Measurements from ENCODE around the gene SMYD3. TPM values are rescaled to one million over a fixed set of nuclear protein-coding genes. Genes with fewer than 3 reads are reported as not detected.

Gene SMYD3
- polyA plus RNA-seq, 2 of the 4 experiments (the other 2 are of a cell fraction) = 18.2 to 35.2 TPM

DNA sequence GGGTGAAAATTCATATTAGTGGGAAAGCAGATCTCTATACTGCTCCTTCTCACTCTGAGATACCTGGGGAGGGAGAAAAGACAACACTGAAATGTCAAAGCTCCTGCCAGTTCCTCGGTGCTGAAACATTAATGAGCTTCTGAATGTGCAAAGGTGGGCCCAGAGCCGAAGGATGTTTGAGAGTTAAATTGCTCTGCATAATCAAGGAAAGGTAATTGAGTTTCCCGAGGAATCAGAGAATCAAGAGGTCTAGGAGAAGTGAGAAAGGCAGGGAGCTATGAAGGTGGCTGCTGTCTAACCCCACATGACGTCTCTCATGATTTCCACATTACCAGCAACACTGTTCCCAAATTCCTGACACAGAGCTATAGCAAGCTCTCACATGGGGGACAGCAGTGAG lies 346.7 kb downstream of the SMYD3 start:
- TF ChIP-seq POLR2A (IDR thresholded peaks at IDR 0.05; ENCODE audit: low read length) (no peak), NPAS2 (CRISPR knock-in tag; IDR thresholded peaks at IDR 0.05; ENCODE audit: borderline replicate concordance) (no peak), ZSCAN20 (CRISPR knock-in tag; IDR thresholded peaks at IDR 0.05) (no peak), FOSB (CRISPR knock-in tag; IDR thresholded peaks at IDR 0.05) (no peak), SREBF2 (IDR thresholded peaks at IDR 0.05) (no peak), HES2 (IDR thresholded peaks at IDR 0.05) (no peak), MAX (IDR thresholded peaks at IDR 0.05) (no peak), NFE2L2 (conservative IDR thresholded peaks at IDR 0.05; ENCODE audit: low read length) (no peak), RFX5 (IDR thresholded peaks at IDR 0.05) (no peak), HEYL (CRISPR knock-in tag; IDR thresholded peaks at IDR 0.05) (no peak), JUNB (IDR thresholded peaks at IDR 0.05) (no peak), RCOR1 (IDR thresholded peaks at IDR 0.05; ENCODE audit: low read depth, low read length) (no peak), ATOH8 (CRISPR knock-in tag; IDR thresholded peaks at IDR 0.05; ENCODE audit: low read depth) (no peak), SMC3 (IDR thresholded peaks at IDR 0.05) (no peak)
- TF ChIP-seq, protein P1, sequence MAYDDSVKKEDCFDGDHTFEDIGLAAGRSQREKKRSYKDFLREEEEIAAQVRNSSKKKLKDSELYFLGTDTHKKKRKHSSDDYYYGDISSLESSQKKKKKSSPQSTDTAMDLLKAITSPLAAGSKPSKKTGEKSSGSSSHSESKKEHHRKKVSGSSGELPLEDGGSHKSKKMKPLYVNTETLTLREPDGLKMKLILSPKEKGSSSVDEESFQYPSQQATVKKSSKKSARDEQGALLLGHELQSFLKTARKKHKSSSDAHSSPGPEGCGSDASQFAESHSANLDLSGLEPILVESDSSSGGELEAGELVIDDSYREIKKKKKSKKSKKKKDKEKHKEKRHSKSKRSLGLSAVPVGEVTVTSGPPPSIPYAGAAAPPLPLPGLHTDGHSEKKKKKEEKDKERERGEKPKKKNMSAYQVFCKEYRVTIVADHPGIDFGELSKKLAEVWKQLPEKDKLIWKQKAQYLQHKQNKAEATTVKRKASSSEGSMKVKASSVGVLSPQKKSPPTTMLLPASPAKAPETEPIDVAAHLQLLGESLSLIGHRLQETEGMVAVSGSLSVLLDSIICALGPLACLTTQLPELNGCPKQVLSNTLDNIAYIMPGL (CRISPR knock-in tag; IDR thresholded peaks at IDR 0.05; ENCODE audit: borderline replicate concordance) = no peak
- Histone ChIP-seq H3K4me1 (0 out of 3 replicates have a peak, but pooled peaks cover 4% of the 10 kb centered on the region), H3K9me3 (no peaks in the 10 kb centered on the region), H3K27ac (no peak overlapping the region), H3K4me2 (no peak overlapping the region), H3K4me3 (no peak overlapping the region)
- ChIA-PET POLR2A (no interaction called here), CTCF (interaction anchor here (0.7 kb wide), 1 partner anchor 332 kb away, joined by 3 read pairs; no protein-coding TSS in a partner anchor)
- FAIRE-seq = no peak
- ATAC-seq = no peak
- WGBS (ENCODE audit: missing lambda C conversion rate) = 84% methylated on average over 4 of the region's 4 CpGs
- DNase-seq (ENCODE audit: low read depth in 1 of 2, low spot score in 1 of 2) = no peak

DNA sequence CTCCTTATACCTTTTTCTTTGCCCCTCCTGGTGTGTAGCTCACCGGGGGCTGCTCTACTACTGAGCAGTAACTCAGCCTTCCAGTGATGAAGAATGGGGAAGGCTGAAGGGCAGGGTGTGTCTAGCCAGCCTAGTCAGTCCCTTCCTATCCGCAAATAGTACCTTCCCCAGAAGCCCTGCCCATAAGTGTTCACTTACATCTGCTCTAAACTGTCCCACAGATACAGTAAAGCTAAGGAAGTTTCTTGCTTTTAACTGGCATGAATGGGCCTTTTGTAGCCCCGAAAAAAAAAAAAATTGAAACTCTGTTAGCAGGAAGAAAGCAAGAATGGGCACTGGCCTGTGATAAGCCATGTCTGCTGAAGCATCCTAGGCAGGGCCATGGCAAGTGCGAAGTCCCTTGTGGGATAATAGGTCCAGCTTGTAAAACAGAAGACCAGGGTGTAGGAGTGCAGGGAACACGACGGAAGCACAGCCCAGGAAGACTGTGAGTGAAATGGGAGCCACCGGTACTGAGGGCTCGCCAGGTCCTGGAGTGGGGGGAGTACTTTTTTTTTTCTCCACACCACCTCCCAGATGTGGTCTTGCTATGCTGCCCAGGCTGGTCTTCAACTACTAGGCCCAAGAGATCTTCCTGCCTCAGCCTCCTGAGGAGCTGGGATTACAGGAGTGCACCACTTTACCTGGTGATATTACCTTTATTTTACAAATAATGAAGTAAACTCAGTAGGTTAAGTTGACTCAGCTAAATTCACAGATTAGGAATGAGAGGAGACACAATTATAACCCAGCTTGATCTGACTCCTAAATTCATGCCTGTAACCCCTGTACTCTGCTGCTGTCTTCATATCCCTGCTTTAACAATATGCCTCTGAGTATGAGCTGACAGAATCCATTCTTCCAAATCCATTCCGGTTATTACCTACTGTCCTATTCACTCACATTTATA lies 347.5 kb downstream of the SMYD3 start:
- POLR2A ChIA-PET = no interaction called here
- TF ChIP-seq ZFP36 (IDR thresholded peaks at IDR 0.05; ENCODE audit: borderline replicate concordance, partially characterized antibody) (no peak), NPAS2 (CRISPR knock-in tag; IDR thresholded peaks at IDR 0.05; ENCODE audit: borderline replicate concordance) (no peak), MAFK (IDR thresholded peaks at IDR 0.05; ENCODE audit: partially characterized antibody) (peak; percentile 27)
- H3K4me2 ChIP-seq = no peak overlapping the region
- DNase-seq (ENCODE audit: low read depth in 1 of 2, low spot score in 1 of 2) = no peak
- CTCF ChIA-PET = interaction anchor here (0.7 to 1.0 kb wide), 2 partner anchors 11 to 1063 kb away, joined by 4 read pairs; no protein-coding TSS in a partner anchor
- H3K9me3 ChIP-seq = no peaks in the 10 kb centered on the region
- H3K4me1 ChIP-seq = 0 out of 3 replicates have a peak, but pooled peaks cover 4% of the 10 kb centered on the region
- no peak for ATAC-seq
- 83% methylated on average over 9 of the region's 9 CpGs for WGBS (ENCODE audit: missing lambda C conversion rate)
- no peak overlapping the region for H3K27ac ChIP-seq
- H3K4me3 ChIP-seq = no peak overlapping the region
- FAIRE-seq = no peak

DNA sequence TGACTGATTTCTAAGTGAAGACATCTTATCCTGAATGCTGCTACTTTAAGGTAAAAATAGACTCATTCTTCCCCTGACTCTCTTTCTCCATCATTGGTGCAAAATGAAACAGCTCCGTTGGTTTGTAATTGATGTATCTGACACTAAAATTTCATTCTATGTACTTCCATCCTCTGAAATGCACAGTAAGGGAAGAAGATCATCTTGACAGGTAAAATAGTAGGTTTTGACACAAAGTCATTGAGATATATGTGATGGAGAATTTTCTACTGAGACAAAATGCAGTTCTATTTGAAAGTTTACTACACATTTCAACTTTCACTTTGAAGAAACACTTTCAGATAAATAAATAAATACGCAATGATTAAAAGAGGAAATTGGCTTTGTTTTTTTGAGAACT lies 348.9 kb downstream of the SMYD3 start:
- DNase-seq (ENCODE audit: low read depth in 1 of 2, low spot score in 1 of 2) (no peak), ATAC-seq (no peak), FAIRE-seq (no peak)
- POLR2A ChIA-PET = no interaction called here
- WGBS (ENCODE audit: missing lambda C conversion rate) = 83% methylated on average over 2 of the region's 2 CpGs
- Histone ChIP-seq H3K9me3 (no peaks in the 10 kb centered on the region), H3K4me3 (no peak overlapping the region), H3K4me2 (no peak overlapping the region), H3K4me1 (0 out of 3 replicates have a peak, but pooled peaks cover 4% of the 10 kb centered on the region), H3K27ac (no peak overlapping the region)
- CTCF ChIA-PET = interaction anchor here (1.1 kb wide), 1 partner anchor 1005 kb away, joined by 3 read pairs; no protein-coding TSS in a partner anchor
- TF ChIP-seq, protein P2, sequence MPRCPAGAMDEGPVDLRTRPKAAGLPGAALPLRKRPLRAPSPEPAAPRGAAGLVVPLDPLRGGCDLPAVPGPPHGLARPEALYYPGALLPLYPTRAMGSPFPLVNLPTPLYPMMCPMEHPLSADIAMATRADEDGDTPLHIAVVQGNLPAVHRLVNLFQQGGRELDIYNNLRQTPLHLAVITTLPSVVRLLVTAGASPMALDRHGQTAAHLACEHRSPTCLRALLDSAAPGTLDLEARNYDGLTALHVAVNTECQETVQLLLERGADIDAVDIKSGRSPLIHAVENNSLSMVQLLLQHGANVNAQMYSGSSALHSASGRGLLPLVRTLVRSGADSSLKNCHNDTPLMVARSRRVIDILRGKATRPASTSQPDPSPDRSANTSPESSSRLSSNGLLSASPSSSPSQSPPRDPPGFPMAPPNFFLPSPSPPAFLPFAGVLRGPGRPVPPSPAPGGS (IDR thresholded peaks at IDR 0.05) = no peak
- TF ChIP-seq ESRRA (IDR thresholded peaks at IDR 0.05; ENCODE audit: borderline replicate concordance, low read length) = no peak
- TF ChIP-seq ATOH8 (CRISPR knock-in tag; IDR thresholded peaks at IDR 0.05; ENCODE audit: low read depth) = no peak
- no peak for TF ChIP-seq CHD2 (IDR thresholded peaks at IDR 0.05; ENCODE audit: low read length, partially characterized antibody)
- TF ChIP-seq HES2 (IDR thresholded peaks at IDR 0.05) = no peak
- TF ChIP-seq RFX5 (IDR thresholded peaks at IDR 0.05) = no peak
- TF ChIP-seq POLR2AphosphoS2 (conservative IDR thresholded peaks at IDR 0.05; ENCODE audit: low read length) = no peak
- TF ChIP-seq USF2 (IDR thresholded peaks at IDR 0.05) = no peak
- TF ChIP-seq MAZ (IDR thresholded peaks at IDR 0.05; ENCODE audit: borderline replicate concordance, low read depth, low read length) = no peak
- no peak for TF ChIP-seq EP300 (IDR thresholded peaks at IDR 0.05)
- no peak for TF ChIP-seq ZC3H11A (IDR thresholded peaks at IDR 0.05)
- TF ChIP-seq SMC3 (IDR thresholded peaks at IDR 0.05) = no peak
- TF ChIP-seq CBX2 (IDR thresholded peaks at IDR 0.05; ENCODE audit: borderline replicate concordance, low read depth) = no peak
- TF ChIP-seq ZSCAN20 (CRISPR knock-in tag; IDR thresholded peaks at IDR 0.05) = no peak
